ENCODE measurements around the gene MBTPS1. TPM values are rescaled to one million over a fixed set of nuclear protein-coding genes. Genes with fewer than 3 reads are reported as not detected.
"Not testable (repeated sequence)": the region's sequence is repeated elsewhere in the genome, so short reads cannot be mapped to it uniquely, and the experiment has no call there.

The MBTPS1 gene
- total RNA-seq, 1 donor from 2014 or later: 122 TPM

DNA sequence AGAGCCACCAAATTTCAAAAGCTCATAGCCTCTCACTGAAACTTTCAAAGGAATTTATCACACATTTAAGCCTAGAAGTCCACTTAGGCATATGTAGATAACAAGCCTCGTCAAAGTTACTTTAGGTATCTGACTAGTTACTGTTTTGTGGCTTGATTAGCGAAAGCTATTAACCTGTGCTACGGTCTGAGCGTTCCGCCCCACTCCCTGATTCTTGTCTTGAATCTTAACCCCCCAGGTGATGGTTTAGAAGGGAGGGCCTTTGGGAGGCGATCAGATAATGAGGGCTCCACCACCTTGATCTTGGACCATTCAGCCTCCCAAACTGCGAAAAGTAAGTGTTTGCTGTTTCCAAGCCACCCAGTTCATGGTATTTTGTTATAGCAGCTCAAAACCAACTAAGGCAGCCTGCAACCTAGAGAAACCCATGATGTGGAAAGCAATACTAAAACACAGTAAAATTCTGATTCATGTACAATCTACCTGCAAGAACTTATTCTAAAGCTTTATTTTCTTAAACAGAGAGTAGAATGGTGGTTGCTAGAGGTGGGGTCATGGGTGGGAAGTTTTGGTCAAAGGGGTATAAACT is 21.1 kb upstream of the MBTPS1 start:
- no peak for DNase-seq (ENCODE audit: extremely low read depth, low read depth, low spot score)

- no peak for DNase-seq (ENCODE audit: extremely low read depth, low read depth, low spot score)
Observed at GRCh38 chr16:84137287-84137686, 20.5 kb upstream of the MBTPS1 start.

- DNase-seq (ENCODE audit: extremely low read depth, low read depth, low spot score): no peak
Observed at GRCh38 chr16:84136331-84137125, 19.8 kb upstream of the MBTPS1 start.

DNA sequence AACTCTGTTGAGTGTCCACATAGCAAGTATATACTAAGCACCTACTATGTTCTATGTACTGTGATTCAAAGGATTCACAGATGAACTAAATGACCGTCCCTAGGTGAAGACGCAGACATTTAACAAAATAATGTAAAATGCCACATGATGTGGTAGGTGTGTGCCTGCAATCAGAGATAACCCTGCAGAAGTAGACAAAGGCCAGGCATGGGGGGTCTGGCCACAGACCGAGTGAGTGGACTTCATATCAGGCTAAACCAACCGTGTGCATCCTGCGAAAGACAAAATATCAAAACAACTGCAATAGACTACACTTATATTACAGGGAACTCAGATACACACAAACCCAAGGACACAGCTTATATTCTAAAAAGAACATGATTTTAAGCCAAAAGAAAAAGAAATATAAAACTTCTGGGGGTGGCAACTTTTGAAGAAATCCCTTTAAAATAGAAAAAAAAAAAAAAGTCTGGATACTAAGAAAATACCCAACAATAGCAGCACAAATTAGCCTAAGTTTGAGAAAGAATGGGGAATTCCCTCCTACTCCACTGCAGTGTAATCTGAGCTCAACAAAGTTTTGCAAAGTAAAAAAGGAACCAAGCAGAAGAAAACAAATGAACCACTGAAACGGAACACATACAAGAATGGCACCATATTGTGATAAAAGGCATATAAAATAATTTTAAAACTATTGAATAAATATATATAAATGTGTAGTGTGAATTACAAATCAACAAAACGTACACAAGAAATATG is 16.0 kb upstream of the MBTPS1 start:
- DNase-seq (ENCODE audit: extremely low read depth, low read depth, low spot score): no peak

- DNase-seq (ENCODE audit: extremely low read depth, low read depth, low spot score): no peak
Observed at GRCh38 chr16:84131117-84131516, 14.4 kb upstream of the MBTPS1 start.

- DNase-seq (ENCODE audit: extremely low read depth, low read depth, low spot score): no peak
Observed at GRCh38 chr16:84124257-84125073, 7.7 kb upstream of the MBTPS1 start.

GRCh38 chr16:84121007-84121406 is 4.3 kb upstream of the MBTPS1 start:
- DNase-seq (ENCODE audit: extremely low read depth, low read depth, low spot score): no peak

GRCh38 chr16:84120023-84120422 is 3.3 kb upstream of the MBTPS1 start:
- no peak for DNase-seq (ENCODE audit: extremely low read depth, low read depth, low spot score)

- no peak for DNase-seq (ENCODE audit: extremely low read depth, low read depth, low spot score)
Observed at GRCh38 chr16:84119368-84119767, 2.6 kb upstream of the MBTPS1 start.

DNA sequence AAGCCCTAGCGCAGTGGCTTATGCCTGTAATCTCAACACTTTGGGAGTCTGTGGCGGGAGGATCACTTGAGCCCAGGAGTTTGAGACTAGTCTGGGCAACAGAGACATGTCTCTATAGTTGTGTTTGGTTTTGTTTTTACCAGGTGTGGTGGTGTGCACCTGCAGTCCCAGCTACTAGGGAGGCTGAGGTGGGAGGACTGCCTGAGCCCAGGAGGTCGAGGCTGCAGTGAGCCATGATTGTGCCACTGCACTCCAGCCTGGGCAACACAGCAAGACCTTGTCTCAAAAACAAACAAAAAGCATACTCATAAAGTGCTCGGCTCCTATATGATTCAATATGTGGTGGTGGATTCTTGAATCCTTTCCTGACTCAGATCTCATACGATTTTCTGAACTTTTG is 1.6 kb upstream of the MBTPS1 start:
- not testable (repeated sequence) for DNase-seq (ENCODE audit: extremely low read depth, low read depth, low spot score)

DNA sequence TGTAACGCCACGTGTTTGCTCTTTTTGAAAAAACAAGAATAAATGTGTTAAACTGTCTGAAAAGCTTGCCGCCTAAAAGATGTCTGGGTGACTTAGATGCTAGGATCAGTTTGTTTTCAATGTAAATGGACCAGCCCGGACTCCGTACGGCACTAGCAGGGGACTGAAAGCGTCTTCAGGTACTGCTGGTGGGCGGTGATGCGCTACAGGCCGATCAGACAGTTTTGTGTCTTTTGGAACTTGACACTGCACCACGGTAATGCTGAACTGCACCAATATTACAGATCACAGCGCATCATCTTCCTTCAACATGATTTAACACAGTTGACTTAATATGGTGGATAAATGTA is 727 bp upstream of the MBTPS1 start:
- no peak for DNase-seq (ENCODE audit: extremely low read depth, low read depth, low spot score)

- no peak for DNase-seq (ENCODE audit: extremely low read depth, low read depth, low spot score)
Observed at GRCh38 chr16:84115919-84116719, 623 bp downstream of the MBTPS1 start.

GRCh38 chr16:84111949-84112348 is 4.8 kb downstream of the MBTPS1 start:
- not testable (repeated sequence) for DNase-seq (ENCODE audit: extremely low read depth, low read depth, low spot score)

DNA sequence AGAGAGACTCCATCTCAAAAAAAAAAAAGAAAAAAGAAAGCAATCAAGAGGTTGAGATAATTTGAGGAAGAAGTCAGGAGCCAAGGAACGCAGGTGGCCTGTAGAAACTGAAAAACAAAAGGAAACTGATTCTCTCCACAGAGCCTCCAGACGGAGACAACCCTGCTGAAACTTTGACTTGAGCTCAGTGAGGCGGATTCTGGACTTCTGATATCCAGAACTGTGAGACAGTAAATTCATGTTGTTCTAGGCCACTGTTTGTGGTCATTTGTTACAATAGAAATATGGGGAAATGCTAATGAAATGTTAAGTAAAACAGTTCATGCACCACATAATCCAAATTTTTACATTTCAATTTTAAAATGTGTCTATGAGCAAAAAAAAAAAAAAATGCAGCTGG is 5.2 kb downstream of the MBTPS1 start:
- no peak for DNase-seq (ENCODE audit: extremely low read depth, low read depth, low spot score)

DNA sequence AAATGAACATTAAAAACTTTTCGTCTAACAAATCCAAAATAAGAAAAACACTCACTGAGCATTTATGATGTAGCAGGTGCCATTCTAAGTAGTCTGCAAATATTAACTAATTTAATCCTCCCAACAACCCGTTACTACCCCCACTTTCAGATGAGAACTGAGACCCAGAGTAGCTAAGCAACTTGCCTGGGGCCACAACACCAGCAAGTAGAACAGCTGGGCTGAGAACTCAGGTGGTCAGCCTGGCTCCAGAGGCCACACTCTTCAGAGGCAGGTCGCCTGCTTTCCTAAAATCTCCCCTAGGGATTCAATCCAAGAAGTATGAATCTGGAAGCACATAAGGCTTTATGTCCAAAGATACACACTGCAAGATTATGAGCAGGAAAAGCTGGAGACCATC is 6.2 kb downstream of the MBTPS1 start:
- DNase-seq (ENCODE audit: extremely low read depth, low read depth, low spot score): no peak

GRCh38 chr16:84109598-84110335 is 7.0 kb downstream of the MBTPS1 start:
- DNase-seq (ENCODE audit: extremely low read depth, low read depth, low spot score): no peak

DNA sequence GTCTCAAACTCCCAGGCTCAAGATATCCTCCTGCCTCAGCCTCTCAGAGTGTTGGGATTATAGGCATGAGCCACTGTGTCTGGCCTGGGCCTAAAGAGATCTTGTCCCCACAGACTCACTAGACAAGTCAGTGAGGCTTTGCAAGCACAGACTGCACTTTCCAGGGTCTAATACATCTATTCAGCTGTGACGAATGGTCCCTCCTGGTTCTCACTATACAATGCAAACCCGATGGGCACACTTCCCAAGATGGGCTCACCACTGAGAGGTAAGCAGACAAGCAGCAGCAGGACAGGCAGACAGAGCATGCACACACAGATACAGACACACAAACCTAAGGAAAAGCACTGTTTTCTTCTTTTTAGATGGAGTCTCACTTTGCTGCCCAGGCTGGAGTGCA is 8.8 kb downstream of the MBTPS1 start:
- no peak for DNase-seq (ENCODE audit: extremely low read depth, low read depth, low spot score)

DNA sequence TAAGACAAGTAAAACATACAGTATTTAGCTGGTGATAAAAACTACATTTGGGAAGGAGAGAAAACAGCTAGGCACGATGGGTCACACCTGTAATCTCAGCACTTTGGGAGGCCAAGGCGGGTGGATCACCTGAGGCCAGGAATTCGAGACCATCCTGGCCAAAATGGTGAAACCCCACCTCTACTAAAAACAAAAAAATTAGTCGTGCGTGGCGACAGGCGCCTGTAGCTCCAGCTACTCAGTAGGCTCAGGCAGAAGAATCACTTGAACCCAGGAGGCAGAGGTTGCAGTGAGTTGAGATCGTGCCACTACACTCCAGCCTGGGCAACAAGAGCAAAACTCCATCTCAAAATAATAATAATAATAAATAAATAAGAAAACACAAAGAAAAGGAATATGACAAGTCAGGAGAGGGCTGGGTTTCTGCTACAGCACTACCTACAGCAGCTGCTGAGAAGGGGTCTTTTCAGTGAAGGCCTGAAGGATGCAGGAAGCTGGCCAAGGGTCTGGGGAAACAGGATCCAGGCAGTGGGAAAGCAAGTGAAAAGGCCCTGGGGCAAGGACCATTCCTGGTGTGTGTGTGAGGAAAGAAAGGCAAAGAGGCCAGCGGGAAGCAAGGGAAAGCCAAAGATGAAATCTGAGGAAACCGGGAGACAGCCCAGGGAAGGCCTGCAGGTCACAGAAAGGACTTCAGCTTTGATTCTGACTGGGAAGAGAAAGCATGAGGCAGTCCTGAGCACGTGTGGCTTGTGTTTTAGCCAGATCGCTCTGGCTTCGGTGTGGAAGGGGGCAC is 10.6 kb downstream of the MBTPS1 start:
- no peak for DNase-seq (ENCODE audit: extremely low read depth, low read depth, low spot score)

DNA sequence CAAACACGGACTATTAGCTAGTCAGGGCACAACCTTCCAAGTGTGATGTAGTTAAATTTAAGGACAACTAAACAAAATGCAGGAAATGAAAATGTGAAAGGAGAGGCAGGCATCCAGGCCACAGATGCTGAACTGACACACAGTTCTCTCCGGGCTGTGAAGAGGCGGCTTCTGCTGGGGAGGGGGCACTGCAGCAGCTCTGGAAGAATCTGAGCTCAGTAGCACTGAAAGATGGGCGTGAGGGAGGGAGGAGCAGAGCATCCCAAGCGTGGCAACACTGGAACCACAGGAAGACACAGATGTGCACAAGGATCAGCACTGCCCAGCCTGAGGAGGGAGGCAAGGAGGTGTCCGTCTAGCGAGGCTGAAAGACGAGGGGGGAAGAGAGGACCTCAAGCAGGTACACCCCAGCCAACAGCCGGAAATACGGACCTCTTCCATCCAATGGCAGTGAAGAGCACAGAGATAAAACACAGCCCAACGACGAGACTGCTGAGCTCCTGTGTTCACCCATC is 11.4 kb downstream of the MBTPS1 start:
- DNase-seq (ENCODE audit: extremely low read depth, low read depth, low spot score): no peak
